LNCAP (cell line): ENCODE results near the gene RHOH.

Experiments
- CTCF ChIP-seq: fragments of 450-650 bp; IDR thresholded peaks from 2 replicates; pipeline ENCODE4 v1.5.1; 2017; ENCODE audit warnings: mild to moderate bottlenecking

RHOH gene

GRCh38 chr4:40254608-40255392, 58.0 kb downstream of the RHOH start:
- no peak for TF ChIP-seq CTCF

GRCh38 chr4:40255393-40256281, 58.8 kb downstream of the RHOH start:
- TF ChIP-seq CTCF, result no peak

GRCh38 chr4:40256329-40256728, 59.5 kb downstream of the RHOH start:
- TF ChIP-seq CTCF, result no peak

GRCh38 chr4:40256817-40257216, 60.0 kb downstream of the RHOH start:
- TF ChIP-seq CTCF, result no peak

- no peak for TF ChIP-seq CTCF
Observed at GRCh38 chr4:40258627-40259026, 61.8 kb downstream of the RHOH start.

GRCh38 chr4:40261231-40262076, 64.6 kb downstream of the RHOH start:
- TF ChIP-seq CTCF, result no peak

GRCh38 chr4:40262077-40262528, 65.3 kb downstream of the RHOH start:
- TF ChIP-seq CTCF, result no peak
